ENCODE measurements around the gene LARGE2. TPM values are rescaled to one million over a fixed set of nuclear protein-coding genes. Genes with fewer than 3 reads are reported as not detected.

The LARGE2 gene
- total RNA-seq, 1 experiment from 2014 or later = 108 TPM

DNA sequence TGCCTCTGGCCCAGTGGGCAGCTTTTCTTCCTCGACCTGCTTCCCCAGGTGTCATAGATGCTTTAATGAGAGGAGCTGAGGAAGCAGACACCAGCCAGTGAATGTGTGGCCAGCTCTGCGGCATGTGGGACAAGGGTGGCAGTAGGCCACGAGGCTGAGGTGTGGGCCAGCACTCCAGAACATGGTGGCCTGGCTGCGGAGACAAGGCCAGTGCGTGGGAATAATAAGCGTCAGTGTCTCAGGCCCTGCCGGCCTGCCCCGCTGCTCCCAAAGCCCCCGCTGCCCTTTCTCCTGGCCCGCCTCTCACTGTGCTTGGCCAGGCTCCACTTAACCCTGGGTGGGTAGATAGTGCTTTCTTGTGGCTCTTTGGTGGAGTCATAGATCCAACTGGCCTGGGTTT is 34.9 kb upstream of the LARGE2 start:
- no peak overlapping the region for H3K4me2 ChIP-seq (ENCODE audit: insufficient read depth, insufficient read length, low read length)
- H3K9ac ChIP-seq (ENCODE audit: extremely low read depth, insufficient read length, low read length) = no peak overlapping the region
- H3K27me3 Mint-ChIP-seq (ENCODE audit: low read depth) = peaks cover 10% of the 10 kb centered on the region
- no peak overlapping the region for H3K14ac ChIP-seq (ENCODE audit: insufficient read depth, low read length)
- no peak overlapping the region for H4K8ac ChIP-seq (replicated peaks; ENCODE audit: insufficient read length, low read depth, low read length)
- H2BK20ac ChIP-seq (ENCODE audit: low read depth, low read length, poor library complexity, severe bottlenecking) = no peak overlapping the region
- H3K9me3 ChIP-seq (ENCODE audit: control insufficient read depth, low read depth, low read length) = no peaks in the 10 kb centered on the region
- H3K4ac ChIP-seq (ENCODE audit: low read depth, low read length) = no peak overlapping the region
- DNase-seq = no peak
- H3K18ac ChIP-seq (ENCODE audit: insufficient read length, low read depth, low read length) = no peak overlapping the region
- H3K23ac ChIP-seq (ENCODE audit: insufficient read length, low read depth, low read length) = no peak overlapping the region
- no CpG with 5 or more reads among the region's 10 CpGs for WGBS (ENCODE audit: extremely low coverage, insufficient read length, low lambda C conversion rate)
- no peak overlapping the region for H2AFZ ChIP-seq (ENCODE audit: low read length)
- no peak overlapping the region for H2BK5ac ChIP-seq (ENCODE audit: insufficient read length, low read length)
- no peak overlapping the region for H2AK5ac ChIP-seq (ENCODE audit: insufficient read length, low read length)
- H3K23me2 ChIP-seq (ENCODE audit: insufficient read length, low read depth, low read length, poor library complexity, severe bottlenecking) = no peaks in the 10 kb centered on the region
- H2BK120ac ChIP-seq (ENCODE audit: low read depth, low read length, poor library complexity, severe bottlenecking) = no peak overlapping the region
- no peak overlapping the region for H3K27ac ChIP-seq (ENCODE audit: insufficient read length, low read depth, low read length)
- H2BK12ac ChIP-seq (ENCODE audit: insufficient read length, low read depth, low read length) = no peak overlapping the region
- H3K56ac ChIP-seq (ENCODE audit: insufficient read length, low read depth, low read length) = no peak overlapping the region
- H3K4me3 Mint-ChIP-seq = no peak overlapping the region; a peak in 1 of 5 replicates
- no peaks in the 10 kb centered on the region for H4K20me1 ChIP-seq (ENCODE audit: control insufficient read depth, insufficient read depth, insufficient read length)
- no peak overlapping the region for H4K5ac ChIP-seq (ENCODE audit: insufficient read length, low read depth, low read length)
- no peak for TF ChIP-seq CTCF (conservative IDR thresholded peaks at IDR 0.05)
- no peaks in the 10 kb centered on the region for H3K79me2 ChIP-seq (ENCODE audit: insufficient read depth, low read length)
- no peak overlapping the region for H3T11ph ChIP-seq (ENCODE audit: low read length)
- H3K79me1 ChIP-seq (ENCODE audit: insufficient read depth, low read depth, low read length, poor library complexity, severe bottlenecking) = no peaks in the 10 kb centered on the region
- H3K36me3 Mint-ChIP-seq (ENCODE audit: insufficient read depth in 1 of 3, low read depth in 3 of 3) = peaks cover 0 to 7% (median 0%) of the 10 kb centered on the region in 3 experiments; a peak in 3 of 7 replicates
- H3K27ac Mint-ChIP-seq = no peak overlapping the region
- H3K27me3 ChIP-seq (ENCODE audit: insufficient read depth, low read length) = no peaks in the 10 kb centered on the region
- no peak overlapping the region for H2BK15ac ChIP-seq (ENCODE audit: low read depth, low read length)
- H4K91ac ChIP-seq (ENCODE audit: insufficient read length, low read depth, low read length) = no peak overlapping the region
- H3K4me1 ChIP-seq (ENCODE audit: insufficient read depth, low read length) = 0 out of 2 replicates have a peak, but pooled peaks cover 2% of the 10 kb centered on the region
- no peaks in the 10 kb centered on the region; a peak in 1 of 5 replicates for H3K9me3 Mint-ChIP-seq
- H3K4me1 Mint-ChIP-seq = peaks cover 12 to 21% of the 10 kb centered on the region in 2 experiments
